PC-9 (cell line): ENCODE results near the gene ABLIM2.

ENCODE experiments used
- CTCF ChIP-seq: fragments of 200-600 bp; sonication (generic); conservative IDR thresholded peaks from 2 replicates; pipeline ENCODE4 v1.6.1; 2017; ENCODE audit warnings: mixed run types, antibody characterized with exemption, mild to moderate bottlenecking, moderate library complexity
- EZH2 ChIP-seq: fragments of 200-600 bp; sonication (generic); IDR thresholded peaks from 2 replicates; pipeline ENCODE4 v1.8.0; 2017; ENCODE audit warnings: antibody characterized with exemption, low read depth

- TF ChIP-seq CTCF (no peak), EZH2 (no peak)
Measured at GRCh38 chr4:8103421-8104390, 54.9 kb downstream of the ABLIM2 start.
